Kidney (tissue), 14 donors: ENCODE results near the gene NUDT16. TPM values are rescaled to one million over a fixed set of nuclear protein-coding genes. Genes with fewer than 3 reads are reported as not detected.

Experiments
- DNase-seq, 5 donors: peaks; one replicate each; pipeline ENCODE4 v3.0.0-alpha.2; 2013 to 2020
- FAIRE-seq: peaks from 2 replicates; lab custom pipeline; 2012; peaks lifted over from hg19 to GRCh38; lab: Jason Lieb, UNC
- H3K27ac ChIP-seq, 2 donors: one replicate each; pipeline ENCODE4 v1.7.0; 2013; ENCODE audit warnings: low read depth in 2 of 2, low read length in 2 of 2, inconsistent platforms in 1 of 2
- H3K27me3 ChIP-seq: one replicate; pipeline ENCODE4 v1.7.1; 2013; ENCODE audit warnings: low read length, inconsistent platforms; ENCODE audit not compliant: control insufficient read depth, insufficient read depth
- H3K36me3 ChIP-seq, 3 donors: one replicate each; pipeline versions ENCODE4 v1.7.0 to v1.7.1; 2013; ENCODE audit warnings: low read length in 3 of 3, control low read depth in 1 of 3, inconsistent platforms in 1 of 3; ENCODE audit not compliant: insufficient read depth in 3 of 3, control insufficient read depth in 2 of 3
- H3K4me1 ChIP-seq, 3 donors: one replicate each; pipeline versions ENCODE4 v1.7.0 to v1.7.1; 2013; ENCODE audit warnings: low read length in 3 of 3, inconsistent platforms in 1 of 3, low read depth in 1 of 3; ENCODE audit not compliant: control insufficient read depth in 2 of 3, insufficient read depth in 2 of 3
- H3K4me3 ChIP-seq, 3 donors: one replicate each; pipeline versions ENCODE4 v1.7.0 to v1.8.1; 2013; ENCODE audit warnings: low read length in 3 of 3, control low read depth in 1 of 3, inconsistent platforms in 1 of 3
- H3K9ac ChIP-seq, 3 donors: one replicate each; pipeline versions ENCODE4 v1.7.0 to v1.7.1; 2013; ENCODE audit warnings: low read length in 3 of 3, control low read depth in 1 of 3, inconsistent platforms in 1 of 3
- H3K9me3 ChIP-seq, 3 donors: one replicate each; pipeline versions ENCODE4 v1.7.0 to v1.7.1; 2013; ENCODE audit warnings: low read length in 3 of 3, control low read depth in 1 of 3, inconsistent platforms in 1 of 3; ENCODE audit not compliant: control insufficient read depth in 2 of 3, insufficient read depth in 1 of 3
- intact Hi-C: fragments of 100-400 bp; cut with DNase I; formaldehyde crosslinking; loops from one replicate; pipeline ENCODE4 v1.11.1; 2022
- polyA plus RNA-seq: library from polyadenylated mRNA; stranded (reverse); fragments of 350-450 nt; fragmentation: Illumina TruSeq; extraction: RNeasy Lipid Tissue Mini Kit (QIAGEN cat#74804); gene quantifications from one replicate; pipeline ENCODE4 v1.2.3, GENCODE V29; 2014; ENCODE audit warnings: low read depth, low replicate concordance; ENCODE audit not compliant: insufficient read depth
- total RNA-seq: library from RNA; stranded (reverse); fragmentation: NEBNext Ultra II Directional; extraction: Animal tissue kit (Norgen Biotek cat#: 25700); gene quantifications from one replicate; pipeline ENCODE4 v1.2.1, GENCODE V29; 2021
- TF ChIP-seq, protein P1 (sequence below): IDR thresholded peaks from 3 replicates; pipeline ENCODE4 v1.5.1; 2012; ENCODE audit warnings: mild to moderate bottlenecking, moderate library complexity, borderline replicate concordance; ENCODE audit not compliant: insufficient read depth; ENCODE audit errors: extremely low read depth
- donor health status: control.
- donor health status: control.
- donor health status: control.
- donor health status: control.
- donor health status: control.
- donor health status: DM: yes; HTN: yes; CAD: no.
- donor health status: Normal renal cell carcinoma (clear cell type).

NUDT16 gene
- total and polyA plus RNA-seq, 2 donors from 2014 or later = 40.1 to 43.2 TPM

DNA sequence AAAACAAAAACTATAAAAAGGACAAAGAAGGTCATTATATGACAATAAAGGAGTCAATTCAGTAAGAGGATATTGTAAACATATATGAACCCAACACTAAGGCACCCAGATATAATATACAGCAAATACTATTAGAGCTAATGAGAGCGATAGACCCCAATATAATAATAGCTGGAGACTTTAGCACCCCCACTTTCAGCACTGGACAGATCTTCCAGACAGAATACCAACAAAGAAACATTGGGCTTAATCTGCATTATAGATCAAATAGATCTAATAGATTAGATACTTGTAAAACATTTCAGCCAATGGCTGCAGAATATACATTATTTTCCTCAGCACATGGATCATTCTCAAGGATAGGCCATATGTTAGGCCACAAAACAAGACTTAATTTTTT lies 53.4 kb downstream of the NUDT16 start:
- intact Hi-C loops = no loop called here
- H3K4me3 ChIP-seq = no peak overlapping the region
- H3K36me3 ChIP-seq = no peaks in the 10 kb centered on the region
- no peak for DNase-seq
- no peak overlapping the region for H3K27ac ChIP-seq
- no peaks in the 10 kb centered on the region for H3K4me1 ChIP-seq
- FAIRE-seq = no peak
- H3K9me3 ChIP-seq = no peaks in the 10 kb centered on the region
- no peaks in the 10 kb centered on the region for H3K27me3 ChIP-seq
- H3K9ac ChIP-seq = no peak overlapping the region
- TF ChIP-seq, protein P1, sequence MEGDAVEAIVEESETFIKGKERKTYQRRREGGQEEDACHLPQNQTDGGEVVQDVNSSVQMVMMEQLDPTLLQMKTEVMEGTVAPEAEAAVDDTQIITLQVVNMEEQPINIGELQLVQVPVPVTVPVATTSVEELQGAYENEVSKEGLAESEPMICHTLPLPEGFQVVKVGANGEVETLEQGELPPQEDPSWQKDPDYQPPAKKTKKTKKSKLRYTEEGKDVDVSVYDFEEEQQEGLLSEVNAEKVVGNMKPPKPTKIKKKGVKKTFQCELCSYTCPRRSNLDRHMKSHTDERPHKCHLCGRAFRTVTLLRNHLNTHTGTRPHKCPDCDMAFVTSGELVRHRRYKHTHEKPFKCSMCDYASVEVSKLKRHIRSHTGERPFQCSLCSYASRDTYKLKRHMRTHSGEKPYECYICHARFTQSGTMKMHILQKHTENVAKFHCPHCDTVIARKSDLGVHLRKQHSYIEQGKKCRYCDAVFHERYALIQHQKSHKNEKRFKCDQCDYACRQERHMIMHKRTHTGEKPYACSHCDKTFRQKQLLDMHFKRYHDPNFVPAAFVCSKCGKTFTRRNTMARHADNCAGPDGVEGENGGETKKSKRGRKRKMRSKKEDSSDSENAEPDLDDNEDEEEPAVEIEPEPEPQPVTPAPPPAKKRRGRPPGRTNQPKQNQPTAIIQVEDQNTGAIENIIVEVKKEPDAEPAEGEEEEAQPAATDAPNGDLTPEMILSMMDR = no peak

Other genes with a start within 250 kb of the NUDT16 start
- gene MRPL3, start 121.2 kb downstream of the NUDT16 start, total RNA-seq = 77.3 TPM
- 91.2 TPM for gene MRPL3, start 121.2 kb downstream of the NUDT16 start, polyA plus RNA-seq